Fibroblast of the aortic adventitia (primary cell): ENCODE results near the gene ACSBG1. TPM values are rescaled to one million over a fixed set of nuclear protein-coding genes. Genes with fewer than 3 reads are reported as not detected.

Source experiments
- DNase-seq: peaks from one replicate; pipeline ENCODE4 v3.0.0-alpha.2; 2010; ENCODE audit warnings: low read depth
- H3K4me3 ChIP-seq: 2 replicates; pipeline ENCODE4 v1.5.1; 2011; ENCODE audit warnings: low read depth, mild to moderate bottlenecking, control low read depth, low read length, moderate library complexity
- total RNA-seq: library from RNA; depleted of rRNA; stranded (reverse); fragments of >200 nt; gene quantifications from 2 replicates; pipeline ENCODE4 v1.2.3, GENCODE V29; 2012; ENCODE audit warnings: low replicate concordance
- TF ChIP-seq, protein P1 (sequence below): IDR thresholded peaks from 2 replicates; pipeline ENCODE4 v1.5.1; 2011; ENCODE audit warnings: mild to moderate bottlenecking, low read length, control low read depth, inconsistent platforms; ENCODE audit not compliant: insufficient read depth

ACSBG1 gene
- total RNA-seq, 1 donor = under 0.01 TPM

- H3K4me3 ChIP-seq = no peak overlapping the region
- TF ChIP-seq, protein P1, sequence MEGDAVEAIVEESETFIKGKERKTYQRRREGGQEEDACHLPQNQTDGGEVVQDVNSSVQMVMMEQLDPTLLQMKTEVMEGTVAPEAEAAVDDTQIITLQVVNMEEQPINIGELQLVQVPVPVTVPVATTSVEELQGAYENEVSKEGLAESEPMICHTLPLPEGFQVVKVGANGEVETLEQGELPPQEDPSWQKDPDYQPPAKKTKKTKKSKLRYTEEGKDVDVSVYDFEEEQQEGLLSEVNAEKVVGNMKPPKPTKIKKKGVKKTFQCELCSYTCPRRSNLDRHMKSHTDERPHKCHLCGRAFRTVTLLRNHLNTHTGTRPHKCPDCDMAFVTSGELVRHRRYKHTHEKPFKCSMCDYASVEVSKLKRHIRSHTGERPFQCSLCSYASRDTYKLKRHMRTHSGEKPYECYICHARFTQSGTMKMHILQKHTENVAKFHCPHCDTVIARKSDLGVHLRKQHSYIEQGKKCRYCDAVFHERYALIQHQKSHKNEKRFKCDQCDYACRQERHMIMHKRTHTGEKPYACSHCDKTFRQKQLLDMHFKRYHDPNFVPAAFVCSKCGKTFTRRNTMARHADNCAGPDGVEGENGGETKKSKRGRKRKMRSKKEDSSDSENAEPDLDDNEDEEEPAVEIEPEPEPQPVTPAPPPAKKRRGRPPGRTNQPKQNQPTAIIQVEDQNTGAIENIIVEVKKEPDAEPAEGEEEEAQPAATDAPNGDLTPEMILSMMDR = no peak
- DNase-seq = no peak
These were observed 63.3 kb downstream of the ACSBG1 start for GRCh38 chr15:78170848-78171773.

DNA sequence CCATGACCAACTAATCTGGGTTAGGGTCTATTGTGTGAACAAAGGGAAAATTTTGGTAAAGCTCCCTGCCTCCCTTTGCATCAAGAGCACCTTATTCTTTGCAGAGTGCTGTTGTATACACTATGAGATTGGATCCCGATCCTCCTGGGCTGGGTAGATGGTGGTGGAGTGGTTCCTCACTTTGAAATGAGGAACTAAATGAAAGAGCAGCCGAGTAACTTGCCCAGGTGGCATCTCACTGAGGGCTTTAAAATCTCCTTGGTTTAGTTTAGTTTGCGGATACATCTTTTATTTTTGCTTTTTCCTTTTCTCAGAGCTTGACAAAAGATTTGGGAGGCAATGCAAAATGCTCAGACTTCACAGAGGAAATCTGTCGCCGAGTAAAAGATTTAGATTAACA, 65.8 kb downstream of the ACSBG1 start:
- TF ChIP-seq, protein P1 = no peak
- no peak overlapping the region for H3K4me3 ChIP-seq
- DNase-seq = no peak

DNA sequence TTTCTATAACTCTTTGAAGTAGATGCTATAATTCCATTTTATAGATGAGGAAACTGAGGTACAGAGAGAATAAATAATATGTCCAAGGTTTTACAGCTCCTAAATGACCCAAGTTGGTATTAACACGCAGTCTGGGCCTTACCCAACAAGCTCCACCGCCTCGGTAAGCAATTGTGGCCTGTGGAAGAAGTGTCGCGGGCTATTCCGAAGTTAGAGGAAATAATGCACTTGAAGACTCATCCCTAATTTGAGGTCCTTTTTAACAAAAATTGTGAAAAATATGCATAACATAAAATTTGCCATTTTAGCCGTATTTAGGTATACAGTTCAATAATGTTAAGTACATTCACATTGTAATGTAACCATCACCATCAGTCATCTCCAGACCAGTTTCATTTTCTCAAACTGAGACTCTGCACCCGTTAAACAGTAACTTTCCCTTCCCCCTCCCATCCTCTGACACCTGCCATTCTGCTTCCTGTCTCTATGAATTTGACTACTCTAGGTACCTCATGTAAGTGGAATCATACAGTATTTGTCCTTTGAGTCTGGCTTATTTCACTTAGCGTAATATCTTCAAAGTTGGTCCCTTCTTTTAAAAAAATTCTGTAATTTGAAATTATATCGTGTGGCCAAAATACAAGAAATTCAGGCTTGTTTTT, 67.0 kb downstream of the ACSBG1 start:
- TF ChIP-seq, protein P1 = no peak
- no peak for DNase-seq
- no peak overlapping the region for H3K4me3 ChIP-seq

- no peak overlapping the region for H3K4me3 ChIP-seq
- DNase-seq = no peak
- TF ChIP-seq, protein P1 = no peak
These were observed 70.4 kb downstream of the ACSBG1 start for GRCh38 chr15:78164010-78164409.

GRCh38 chr15:78162038-78162437, 72.3 kb downstream of the ACSBG1 start:
- no peak for DNase-seq
- TF ChIP-seq, protein P1 = no peak

GRCh38 chr15:78159395-78159794, 75.0 kb downstream of the ACSBG1 start:
- no peak overlapping the region for H3K4me3 ChIP-seq
- TF ChIP-seq, protein P1 = no peak
- DNase-seq = no peak

More at GRCh38 chr15:78162038-78162437, 72.3 kb downstream of the ACSBG1 start:
- no peak overlapping the region for H3K4me3 ChIP-seq
